ENCODE results near the gene KIF26B.
A peak's percentile ranks its signal among the peaks of the same experiment; 100 is the strongest.
"Not testable (repeated sequence)": the region's sequence is repeated elsewhere in the genome, so short reads cannot be mapped to it uniquely, and the experiment has no call there.

Gene KIF26B

GRCh38 chr1:245330951-245331350 is 176.2 kb downstream of the KIF26B start:
- peak; percentile 76 for DNase-seq

- DNase-seq: no peak
These were observed 177.3 kb downstream of the KIF26B start for GRCh38 chr1:245332085-245332484.

- no peak for DNase-seq
These were observed 177.7 kb downstream of the KIF26B start for GRCh38 chr1:245332513-245332912.

GRCh38 chr1:245334235-245334634 is 179.4 kb downstream of the KIF26B start:
- no peak for DNase-seq

GRCh38 chr1:245334827-245335490 is 180.2 kb downstream of the KIF26B start:
- no peak for DNase-seq

GRCh38 chr1:245335684-245336083 is 180.9 kb downstream of the KIF26B start:
- not testable (repeated sequence) for DNase-seq

GRCh38 chr1:245336149-245336983 is 181.6 kb downstream of the KIF26B start:
- no peak for DNase-seq

- DNase-seq: not testable (repeated sequence)
These were observed 182.2 kb downstream of the KIF26B start for GRCh38 chr1:245336984-245337355.

- no peak for DNase-seq
These were observed 183.2 kb downstream of the KIF26B start for GRCh38 chr1:245337829-245338484.

- no peak for DNase-seq
These were observed 183.7 kb downstream of the KIF26B start for GRCh38 chr1:245338485-245338877.

- no peak for DNase-seq
These were observed 187.0 kb downstream of the KIF26B start for GRCh38 chr1:245341743-245342142.

GRCh38 chr1:245345191-245345884 is 190.6 kb downstream of the KIF26B start:
- DNase-seq: peak; percentile 10

- DNase-seq: no peak
These were observed 193.8 kb downstream of the KIF26B start for GRCh38 chr1:245348626-245349025.

GRCh38 chr1:245353411-245353810 is 198.6 kb downstream of the KIF26B start:
- DNase-seq: no peak

GRCh38 chr1:245353915-245354775 is 199.4 kb downstream of the KIF26B start:
- DNase-seq: no peak

GRCh38 chr1:245355851-245356630 is 201.3 kb downstream of the KIF26B start:
- not testable (repeated sequence) for DNase-seq

- no peak for DNase-seq
These were observed 202.3 kb downstream of the KIF26B start for GRCh38 chr1:245356891-245357585.

GRCh38 chr1:245359101-245359680 is 204.4 kb downstream of the KIF26B start:
- DNase-seq: not testable (repeated sequence)

- no peak for DNase-seq
These were observed 206.3 kb downstream of the KIF26B start for GRCh38 chr1:245361065-245361464.

- DNase-seq: no peak
These were observed 207.2 kb downstream of the KIF26B start for GRCh38 chr1:245361951-245362350.

All from NCI-H69 (cell line).